H9 (cell line): ENCODE data around the gene HOXD13. TPM values are rescaled to one million over a fixed set of nuclear protein-coding genes. Genes with fewer than 3 reads are reported as not detected.
A peak's percentile ranks its signal among the peaks of the same experiment; 100 is the strongest.

Experiments used
- DNase-seq: peaks from one replicate; pipeline ENCODE4 v3.0.0-alpha.2; 2017
- H2AFZ ChIP-seq: one replicate; pipeline ENCODE4 v1.6.1; 2013; ENCODE audit warnings: mild to moderate bottlenecking, low read length, control low read depth, moderate library complexity
- H2AK5ac ChIP-seq: 2 replicates; pipeline ENCODE4 v1.6.1; 2013; ENCODE audit warnings: low read length, control low read depth, mixed read lengths; ENCODE audit not compliant: insufficient read length
- H2BK120ac ChIP-seq: one replicate; pipeline ENCODE4 v1.6.1; 2013; ENCODE audit warnings: low read depth, mild to moderate bottlenecking, low read length, control low read depth, inconsistent platforms; ENCODE audit not compliant: poor library complexity, severe bottlenecking
- H2BK12ac ChIP-seq: 2 replicates; pipeline ENCODE4 v1.6.1; 2013; ENCODE audit warnings: low read length, control low read depth, mixed read lengths, low read depth; ENCODE audit not compliant: insufficient read length
- H2BK15ac ChIP-seq: 2 replicates; pipeline ENCODE4 v1.6.1; 2013; ENCODE audit warnings: low read depth, low read length, control low read depth
- H2BK20ac ChIP-seq: one replicate; pipeline ENCODE4 v1.6.1; 2013; ENCODE audit warnings: low read depth, mild to moderate bottlenecking, low read length, control low read depth, inconsistent platforms; ENCODE audit not compliant: poor library complexity, severe bottlenecking
- H2BK5ac ChIP-seq: 2 replicates; pipeline ENCODE4 v1.6.1; 2013; ENCODE audit warnings: low read length, control low read depth, mixed read lengths; ENCODE audit not compliant: insufficient read length
- H3K14ac ChIP-seq: 2 replicates; pipeline ENCODE4 v1.6.1; 2013; ENCODE audit warnings: low read length, control low read depth; ENCODE audit not compliant: insufficient read depth
- H3K18ac ChIP-seq: 2 replicates; pipeline ENCODE4 v1.6.1; 2013; ENCODE audit warnings: low read depth, mild to moderate bottlenecking, mixed read lengths, low read length, control low read depth; ENCODE audit not compliant: insufficient read length
- H3K23ac ChIP-seq: 2 replicates; pipeline ENCODE4 v1.6.1; 2013; ENCODE audit warnings: low read length, control low read depth, mixed read lengths, low read depth; ENCODE audit not compliant: insufficient read length
- H3K23me2 ChIP-seq: 2 replicates; pipeline ENCODE4 v1.6.1; 2013; ENCODE audit warnings: low read depth, mild to moderate bottlenecking, mixed read lengths, low read length, control low read depth; ENCODE audit not compliant: insufficient read length, poor library complexity, severe bottlenecking
- H3K27ac ChIP-seq: 2 replicates; pipeline ENCODE4 v1.5.1; 2013; ENCODE audit warnings: low read length, control low read depth, mixed read lengths, low read depth; ENCODE audit not compliant: insufficient read length
- H3K27me3 ChIP-seq: 2 replicates; pipeline ENCODE4 v1.6.1; 2013; ENCODE audit warnings: low read length, control low read depth, inconsistent platforms; ENCODE audit not compliant: insufficient read depth
- H3K4ac ChIP-seq: 2 replicates; pipeline ENCODE4 v1.6.1; 2013; ENCODE audit warnings: low read depth, mild to moderate bottlenecking, control low read depth, inconsistent platforms, low read length, moderate library complexity
- H3K4me1 ChIP-seq: 2 replicates; pipeline ENCODE4 v1.6.1; 2013; ENCODE audit warnings: low read length, control low read depth, inconsistent platforms; ENCODE audit not compliant: insufficient read depth
- H3K4me2 ChIP-seq: 2 replicates; pipeline ENCODE4 v1.6.1; 2013; ENCODE audit warnings: low read length, control low read depth, mixed read lengths; ENCODE audit not compliant: insufficient read length, insufficient read depth
- H3K56ac ChIP-seq: 2 replicates; pipeline ENCODE4 v1.6.1; 2013; ENCODE audit warnings: low read depth, mild to moderate bottlenecking, mixed read lengths, low read length, control low read depth; ENCODE audit not compliant: insufficient read length
- H3K79me1 ChIP-seq: 2 replicates; pipeline ENCODE4 v1.6.1; 2013; ENCODE audit warnings: low read depth, mild to moderate bottlenecking, moderate library complexity, low read length, control low read depth, inconsistent platforms; ENCODE audit not compliant: insufficient read depth, poor library complexity, severe bottlenecking
- H3K79me2 ChIP-seq: 2 replicates; pipeline ENCODE4 v1.6.1; 2013; ENCODE audit warnings: low read length, control low read depth, inconsistent platforms; ENCODE audit not compliant: insufficient read depth
- H3K9ac ChIP-seq: 2 replicates; pipeline ENCODE4 v1.6.1; 2013; ENCODE audit warnings: low read length, control low read depth, mixed read lengths; ENCODE audit not compliant: insufficient read length; ENCODE audit errors: extremely low read depth
- H3K9me3 ChIP-seq: one replicate; pipeline ENCODE4 v1.6.1; 2013; ENCODE audit warnings: low read depth, low read length, inconsistent platforms; ENCODE audit not compliant: control insufficient read depth
- H3T11ph ChIP-seq: one replicate; pipeline ENCODE4 v1.6.1; 2013; ENCODE audit warnings: mild to moderate bottlenecking, low read length, control low read depth, inconsistent platforms
- H4K20me1 ChIP-seq: one replicate; pipeline ENCODE4 v1.6.1; 2013; ENCODE audit not compliant: control insufficient read depth, insufficient read length, insufficient read depth
- H4K5ac ChIP-seq: 2 replicates; pipeline ENCODE4 v1.6.1; 2013; ENCODE audit warnings: low read depth, mild to moderate bottlenecking, mixed read lengths, low read length, control low read depth; ENCODE audit not compliant: insufficient read length
- H4K8ac ChIP-seq: replicated peaks from 2 replicates; pipeline ENCODE4 v1.6.1; 2013; ENCODE audit warnings: low read length, control low read depth, mixed read lengths, low read depth; ENCODE audit not compliant: insufficient read length
- H4K91ac ChIP-seq: 2 replicates; pipeline ENCODE4 v1.6.1; 2013; ENCODE audit warnings: low read depth, mild to moderate bottlenecking, moderate library complexity, mixed read lengths, low read length, control low read depth; ENCODE audit not compliant: insufficient read length
- H3K27ac Mint-ChIP-seq, 3 experiments: 2 replicates in 2 of 3; 3 replicates in 1 of 3; pipeline ENCODE4 v1.8.0; 2020 to 2021; ENCODE audit warnings: mixed read lengths in 3 of 3, mild to moderate bottlenecking in 1 of 3, moderate library complexity in 1 of 3
- H3K27me3 Mint-ChIP-seq: 2 replicates; pipeline ENCODE4 v1.8.0; 2021; ENCODE audit warnings: low read depth, mild to moderate bottlenecking, moderate library complexity, mixed read lengths
- H3K36me3 Mint-ChIP-seq, 3 experiments: 2 replicates in 2 of 3; 3 replicates in 1 of 3; pipeline ENCODE4 v1.8.0; 2020 to 2021; ENCODE audit warnings: low read depth in 3 of 3, mixed read lengths in 3 of 3; ENCODE audit not compliant: insufficient read depth in 1 of 3
- H3K4me1 Mint-ChIP-seq, 2 experiments: 2 replicates each; pipeline ENCODE4 v1.8.0; 2020; ENCODE audit warnings: mixed read lengths in 2 of 2
- H3K4me3 Mint-ChIP-seq, 2 experiments: 2 replicates in 1 of 2; 3 replicates in 1 of 2; pipeline ENCODE4 v1.8.0; 2020 to 2021; ENCODE audit warnings: mild to moderate bottlenecking in 2 of 2, mixed read lengths in 2 of 2, moderate library complexity in 1 of 2
- H3K9me3 Mint-ChIP-seq, 2 experiments: 2 replicates in 1 of 2; 3 replicates in 1 of 2; pipeline ENCODE4 v1.8.0; 2020; ENCODE audit warnings: mild to moderate bottlenecking in 2 of 2, mixed read lengths in 2 of 2, moderate library complexity in 1 of 2
- total RNA-seq: library from RNA; stranded (reverse); gene quantifications from 2 replicates; pipeline ENCODE4 v1.2.1, GENCODE V29; 2021
- TF ChIP-seq, protein P1 (sequence below): fragments of 200-600 bp; sonication (generic); conservative IDR thresholded peaks from 3 replicates; pipeline ENCODE4 v1.8.0; 2021; ENCODE audit warnings: antibody characterized with exemption, mild to moderate bottlenecking

HOXD13 gene
- total RNA-seq, 1 experiment from 2014 or later, result not detected

GRCh38 chr2:176135035-176135440, 42.5 kb downstream of the HOXD13 start:
- Mint-ChIP-seq H3K36me3 (no peaks in the 10 kb centered on the region; a peak in 1 of 7 replicates), H3K27me3 (peaks cover 99% of the 10 kb centered on the region), H3K4me3 (peak overlapping the region in 1 of 2 experiments; percentile 81; a peak in 1 of 5 replicates), H3K27ac (no peak overlapping the region), H3K9me3 (peaks cover 4% of the 10 kb centered on the region in 2 experiments; a peak in 3 of 5 replicates), H3K4me1 (peaks cover 2 to 7% of the 10 kb centered on the region in 2 experiments; a peak in 3 of 4 replicates)
- Histone ChIP-seq H4K20me1 (no peaks in the 10 kb centered on the region), H2BK5ac (no peak overlapping the region), H2BK15ac (no peak overlapping the region), H2BK12ac (no peak overlapping the region), H3K9me3 (no peaks in the 10 kb centered on the region), H3K23ac (no peak overlapping the region), H4K91ac (no peak overlapping the region), H3K56ac (no peak overlapping the region), H2AK5ac (no peak overlapping the region), H3T11ph (no peak overlapping the region), H2AFZ (no peak overlapping the region), H3K9ac (no peak overlapping the region), H3K4me2 (no peak overlapping the region), H4K8ac (no peak overlapping the region), H3K79me2 (no peaks in the 10 kb centered on the region), H3K23me2 (peaks cover 8% of the 10 kb centered on the region), H3K27me3 (peaks cover 95% of the 10 kb centered on the region), H4K5ac (no peak overlapping the region), H2BK120ac (no peak overlapping the region), H3K79me1 (no peaks in the 10 kb centered on the region), H3K27ac (no peak overlapping the region), H3K14ac (no peak overlapping the region), H3K4me1 (no peaks in the 10 kb centered on the region; the same call in 1 of the 2 replicates), H2BK20ac (no peak overlapping the region), H3K4ac (no peak overlapping the region), H3K18ac (no peak overlapping the region)
- TF ChIP-seq, protein P1, sequence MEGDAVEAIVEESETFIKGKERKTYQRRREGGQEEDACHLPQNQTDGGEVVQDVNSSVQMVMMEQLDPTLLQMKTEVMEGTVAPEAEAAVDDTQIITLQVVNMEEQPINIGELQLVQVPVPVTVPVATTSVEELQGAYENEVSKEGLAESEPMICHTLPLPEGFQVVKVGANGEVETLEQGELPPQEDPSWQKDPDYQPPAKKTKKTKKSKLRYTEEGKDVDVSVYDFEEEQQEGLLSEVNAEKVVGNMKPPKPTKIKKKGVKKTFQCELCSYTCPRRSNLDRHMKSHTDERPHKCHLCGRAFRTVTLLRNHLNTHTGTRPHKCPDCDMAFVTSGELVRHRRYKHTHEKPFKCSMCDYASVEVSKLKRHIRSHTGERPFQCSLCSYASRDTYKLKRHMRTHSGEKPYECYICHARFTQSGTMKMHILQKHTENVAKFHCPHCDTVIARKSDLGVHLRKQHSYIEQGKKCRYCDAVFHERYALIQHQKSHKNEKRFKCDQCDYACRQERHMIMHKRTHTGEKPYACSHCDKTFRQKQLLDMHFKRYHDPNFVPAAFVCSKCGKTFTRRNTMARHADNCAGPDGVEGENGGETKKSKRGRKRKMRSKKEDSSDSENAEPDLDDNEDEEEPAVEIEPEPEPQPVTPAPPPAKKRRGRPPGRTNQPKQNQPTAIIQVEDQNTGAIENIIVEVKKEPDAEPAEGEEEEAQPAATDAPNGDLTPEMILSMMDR, result no peak
- no peak for DNase-seq
